AG09319 (cell line): Measurements from ENCODE around the gene CSPG4.
A peak's percentile ranks its signal among the peaks of the same experiment; 100 is the strongest.
"Not testable (repeated sequence)": the region's sequence is repeated elsewhere in the genome, so short reads cannot be mapped to it uniquely, and the experiment has no call there.

Source experiments
- DNase-seq: peaks from one replicate; pipeline ENCODE4 v3.0.0-alpha.2; 2010; ENCODE audit warnings: low read depth; ENCODE audit errors: extremely low read depth
- TF ChIP-seq, protein P1 (sequence below): IDR thresholded peaks from 2 replicates; pipeline ENCODE4 v1.5.1; 2011; ENCODE audit warnings: low read depth, mild to moderate bottlenecking, inconsistent platforms, low read length, moderate library complexity

Gene CSPG4

DNA sequence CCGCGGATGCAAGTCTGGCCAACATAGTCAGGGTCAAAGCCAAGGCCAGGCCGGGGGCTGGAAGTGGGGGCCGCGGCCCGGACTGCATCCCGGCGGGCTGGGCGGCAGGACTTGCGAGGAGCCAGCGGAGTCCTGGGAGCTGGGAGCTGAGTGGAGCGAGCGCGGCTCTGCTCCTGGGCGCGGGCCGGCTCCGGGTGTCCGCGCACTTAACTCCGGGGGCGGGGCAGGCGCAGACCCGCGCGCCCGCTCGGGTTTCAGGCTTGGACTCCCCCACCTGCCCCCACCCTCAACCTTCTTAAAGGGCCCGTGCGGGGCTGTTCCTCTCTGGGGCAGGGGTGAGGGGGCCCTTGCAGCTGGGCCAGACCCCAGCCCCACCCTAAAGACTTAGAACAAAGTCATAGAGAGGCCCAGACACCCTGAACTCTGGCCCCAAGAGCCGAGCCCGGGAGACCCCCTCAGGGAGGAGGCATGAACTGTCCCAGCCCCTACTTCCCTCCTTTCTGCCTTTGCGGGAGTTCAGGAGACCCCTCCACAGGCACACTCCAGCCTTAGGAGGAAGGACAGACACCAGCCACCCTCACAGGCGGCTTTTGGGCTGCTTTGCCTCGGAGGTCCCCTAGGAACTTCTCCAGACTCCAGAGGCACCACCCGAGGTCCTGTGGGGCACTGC lies at the start of gene CSPG4:
Gene CSPG4, minus strand, starts transcription at position 181 of the 670 bp plus-strand sequence. Its CDS starts 93 bp downstream, at position 88.
- TF ChIP-seq, protein P1, sequence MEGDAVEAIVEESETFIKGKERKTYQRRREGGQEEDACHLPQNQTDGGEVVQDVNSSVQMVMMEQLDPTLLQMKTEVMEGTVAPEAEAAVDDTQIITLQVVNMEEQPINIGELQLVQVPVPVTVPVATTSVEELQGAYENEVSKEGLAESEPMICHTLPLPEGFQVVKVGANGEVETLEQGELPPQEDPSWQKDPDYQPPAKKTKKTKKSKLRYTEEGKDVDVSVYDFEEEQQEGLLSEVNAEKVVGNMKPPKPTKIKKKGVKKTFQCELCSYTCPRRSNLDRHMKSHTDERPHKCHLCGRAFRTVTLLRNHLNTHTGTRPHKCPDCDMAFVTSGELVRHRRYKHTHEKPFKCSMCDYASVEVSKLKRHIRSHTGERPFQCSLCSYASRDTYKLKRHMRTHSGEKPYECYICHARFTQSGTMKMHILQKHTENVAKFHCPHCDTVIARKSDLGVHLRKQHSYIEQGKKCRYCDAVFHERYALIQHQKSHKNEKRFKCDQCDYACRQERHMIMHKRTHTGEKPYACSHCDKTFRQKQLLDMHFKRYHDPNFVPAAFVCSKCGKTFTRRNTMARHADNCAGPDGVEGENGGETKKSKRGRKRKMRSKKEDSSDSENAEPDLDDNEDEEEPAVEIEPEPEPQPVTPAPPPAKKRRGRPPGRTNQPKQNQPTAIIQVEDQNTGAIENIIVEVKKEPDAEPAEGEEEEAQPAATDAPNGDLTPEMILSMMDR: no peak
- no peak for DNase-seq

- not testable (repeated sequence) for DNase-seq
Measured at GRCh38 chr15:75762357-75762718, 49.7 kb upstream of the CSPG4 start.

DNA sequence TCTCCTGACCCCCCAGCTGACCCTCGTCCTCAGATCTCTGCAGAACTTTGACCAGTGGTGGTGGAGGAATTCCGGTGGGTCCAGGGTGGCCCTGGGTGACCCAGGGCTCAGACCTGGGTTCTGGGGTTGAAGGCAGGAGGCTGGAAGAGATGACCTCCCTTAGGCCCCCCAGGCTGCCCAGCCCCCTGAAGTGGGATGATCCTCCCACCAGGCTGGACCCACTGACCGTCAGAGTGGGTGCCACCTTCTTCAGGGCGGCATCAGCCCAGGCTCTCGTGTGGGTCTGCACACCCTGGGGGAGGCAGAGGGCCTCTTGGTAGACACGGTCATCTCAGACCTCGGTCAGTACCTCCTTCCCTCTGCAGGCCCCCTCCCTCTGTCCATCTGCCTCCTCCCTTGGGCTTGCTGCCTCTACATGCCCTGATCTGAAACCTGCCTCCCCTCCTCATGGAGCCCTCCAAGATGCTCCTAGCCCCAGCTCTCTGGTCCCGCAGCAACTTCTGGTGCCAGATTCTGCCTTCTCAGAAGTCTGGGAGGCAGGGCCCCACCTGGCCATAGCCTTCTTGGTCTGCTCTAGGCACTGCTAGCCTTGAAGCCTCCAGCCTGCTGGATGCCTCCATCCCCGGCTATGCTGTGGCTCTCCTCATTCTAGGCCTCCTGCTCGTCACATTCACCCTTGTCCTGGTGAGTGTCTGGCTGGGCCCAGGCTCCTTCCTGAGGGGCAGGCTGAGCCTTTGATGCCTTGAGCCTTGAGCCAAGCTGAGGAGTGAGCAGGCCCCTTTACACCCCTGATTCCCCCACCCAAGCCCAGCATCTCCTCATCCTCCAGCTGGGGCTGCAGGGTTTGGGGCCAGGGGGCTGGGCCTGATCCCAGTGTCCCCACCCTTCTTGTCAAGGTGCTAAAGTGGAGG lies 49.1 kb upstream of the CSPG4 start:
- no peak for DNase-seq
- TF ChIP-seq, protein P1: no peak

DNA sequence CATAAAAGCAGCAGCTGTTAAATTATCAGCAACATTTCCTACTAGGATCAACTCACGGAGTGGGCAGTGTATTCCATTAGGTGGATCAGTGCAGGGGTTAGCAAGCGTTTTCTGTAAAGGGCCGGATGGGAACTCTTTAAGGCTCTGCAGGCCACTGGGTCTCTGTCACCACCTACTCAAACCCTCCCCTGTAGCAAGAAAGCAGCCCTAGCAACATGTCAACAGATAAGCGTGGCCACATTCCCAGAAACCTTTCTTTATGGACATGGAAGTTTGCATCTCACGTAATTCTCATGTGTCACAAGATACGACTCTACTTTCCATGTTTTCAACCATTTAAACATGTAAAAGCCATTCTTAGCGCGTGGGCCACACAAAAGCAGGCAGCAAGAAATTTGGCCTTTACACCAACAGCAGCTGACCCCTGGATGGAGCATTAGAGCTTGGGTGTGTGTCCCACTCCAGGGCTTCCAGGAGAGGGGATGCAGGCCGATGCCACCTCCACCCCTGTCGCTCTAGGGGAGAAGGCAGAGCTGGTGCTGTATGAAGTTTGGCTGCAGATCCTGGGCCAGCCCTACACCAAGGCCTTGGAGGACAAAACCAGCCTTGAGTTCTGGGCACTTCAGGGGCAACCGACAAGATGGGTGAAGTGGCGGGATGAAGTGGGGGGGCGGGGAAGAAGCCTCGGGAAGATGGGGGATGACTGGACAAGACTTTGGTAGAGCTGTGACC lies 48.2 kb upstream of the CSPG4 start:
- TF ChIP-seq, protein P1: no peak
- DNase-seq: no peak

DNA sequence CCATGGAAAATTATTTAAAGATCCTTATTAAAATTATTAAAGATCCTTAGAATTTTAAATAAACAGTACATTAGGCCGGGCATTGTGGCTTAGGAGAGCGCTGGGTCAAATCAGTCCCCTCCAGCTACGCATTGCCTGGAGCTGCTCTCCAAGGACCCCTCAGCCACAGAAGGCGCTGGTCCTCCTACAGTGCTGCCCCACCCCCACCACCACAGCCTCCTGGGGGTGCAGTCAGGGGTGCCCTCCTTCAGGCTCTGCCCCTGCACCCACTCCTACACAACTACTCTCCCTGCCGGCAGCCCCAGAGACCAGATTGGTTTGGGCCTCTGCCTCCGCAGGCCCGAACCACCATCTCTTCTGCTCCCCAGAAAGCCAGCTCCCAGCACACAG lies 47.5 kb upstream of the CSPG4 start:
- not testable (repeated sequence) for DNase-seq

GRCh38 chr15:75759416-75760130 lies 46.9 kb upstream of the CSPG4 start:
- no peak for DNase-seq
- TF ChIP-seq, protein P1: no peak

DNA sequence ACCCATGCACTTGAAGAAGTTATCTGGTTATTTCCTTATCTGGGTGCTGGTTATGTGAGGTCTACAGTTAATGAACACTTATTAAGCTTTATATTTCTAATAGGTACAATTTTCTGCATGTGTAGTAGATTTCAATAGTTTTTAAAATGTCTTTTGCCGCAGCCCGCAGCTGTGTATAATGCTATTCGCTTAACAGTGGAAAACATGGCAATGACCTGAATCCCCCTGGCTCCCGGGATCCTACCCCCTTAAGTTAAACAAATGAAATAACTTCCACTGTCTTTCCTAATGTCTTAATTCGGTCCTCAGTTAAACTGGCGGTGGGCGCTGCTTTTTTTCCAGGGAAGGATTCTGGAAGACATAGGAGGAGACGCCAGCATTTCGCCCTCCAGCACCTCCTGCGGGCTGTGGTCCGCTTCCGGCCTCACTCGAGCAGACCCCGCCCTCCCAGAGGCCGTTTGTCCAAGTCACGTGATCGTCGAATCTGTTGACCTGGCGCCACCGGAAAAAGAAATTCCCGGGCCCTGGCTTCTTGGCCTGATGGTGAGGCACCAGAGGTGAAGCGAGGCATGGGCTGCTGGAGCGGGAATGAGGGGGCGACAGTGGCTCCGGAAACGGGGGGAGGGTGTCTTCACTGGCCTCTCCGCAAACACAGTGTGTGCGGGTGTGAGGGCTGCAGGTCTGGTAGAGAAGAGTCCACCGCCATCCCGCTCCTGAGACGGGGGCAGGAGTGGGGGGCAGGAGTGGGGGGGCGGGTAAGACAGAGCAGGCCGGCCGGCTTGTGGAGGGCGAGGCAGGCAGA lies 45.6 kb upstream of the CSPG4 start:
- TF ChIP-seq, protein P1: peak; percentile 52
- DNase-seq: peak; percentile 65

- DNase-seq: not testable (repeated sequence)
Measured at GRCh38 chr15:75754871-75755270, 42.2 kb upstream of the CSPG4 start.
